Skeletal muscle tissue (tissue), 4 donors: ENCODE results near the gene RAB27B. TPM values are rescaled to one million over a fixed set of nuclear protein-coding genes. Genes with fewer than 3 reads are reported as not detected.
"Not testable (repeated sequence)": the region's sequence is repeated elsewhere in the genome, so short reads cannot be mapped to it uniquely, and the experiment has no call there.

Source experiments
- H3K27ac ChIP-seq: one replicate; pipeline ENCODE4 v1.7.0; 2013; ENCODE audit warnings: mild to moderate bottlenecking, low read depth, low read length, inconsistent platforms
- H3K27me3 ChIP-seq, 3 donors: one replicate each; pipeline ENCODE4 v1.7.0; 2013; ENCODE audit warnings: low read length in 3 of 3; ENCODE audit not compliant: control insufficient read depth in 3 of 3, insufficient read depth in 3 of 3
- H3K36me3 ChIP-seq, 3 donors: one replicate each; pipeline ENCODE4 v1.7.0; 2013; ENCODE audit warnings: low read length in 3 of 3; ENCODE audit not compliant: control insufficient read depth in 3 of 3, insufficient read depth in 3 of 3
- H3K4me1 ChIP-seq, 3 donors: one replicate each; pipeline ENCODE4 v1.7.0; 2013; ENCODE audit warnings: low read length in 3 of 3, mild to moderate bottlenecking in 3 of 3; ENCODE audit not compliant: control insufficient read depth in 3 of 3, insufficient read depth in 3 of 3
- H3K4me3 ChIP-seq, 3 donors: one replicate each; pipeline ENCODE4 v1.7.0; 2013; ENCODE audit warnings: low read length in 3 of 3
- H3K9ac ChIP-seq, 3 donors: one replicate each; pipeline ENCODE4 v1.7.0; 2013; ENCODE audit warnings: low read length in 3 of 3, mild to moderate bottlenecking in 3 of 3, moderate library complexity in 2 of 3, low read depth in 1 of 3
- H3K9me3 ChIP-seq, 3 donors: one replicate each; pipeline ENCODE4 v1.7.0; 2013; ENCODE audit warnings: low read length in 3 of 3; ENCODE audit not compliant: control insufficient read depth in 3 of 3
- total RNA-seq: library from RNA; depleted of rRNA; stranded (reverse); fragments of >200 nt; gene quantifications from one replicate; pipeline ENCODE4 v1.2.3, GENCODE V29; 2014
- donor health status: Osteomylitis.

The RAB27B gene
- total RNA-seq, 1 donor from 2014 or later, result 1.0 TPM

GRCh38 chr18:54794823-54795222, 33.5 kb upstream of the RAB27B start:
- Histone ChIP-seq H3K4me3 (no peak overlapping the region), H3K9me3 (no peaks in the 10 kb centered on the region), H3K27me3 (no peaks in the 10 kb centered on the region), H3K9ac (no peak overlapping the region), H3K36me3 (no peaks in the 10 kb centered on the region), H3K4me1 (no peaks in the 10 kb centered on the region), H3K27ac (no peak overlapping the region)

GRCh38 chr18:54798186-54798585, 30.1 kb upstream of the RAB27B start:
- no peaks in the 10 kb centered on the region for H3K27me3 ChIP-seq
- no peak overlapping the region for H3K4me3 ChIP-seq
- H3K36me3 ChIP-seq, result no peaks in the 10 kb centered on the region
- H3K4me1 ChIP-seq, result no peaks in the 10 kb centered on the region
- no peak overlapping the region for H3K9ac ChIP-seq
- H3K27ac ChIP-seq, result no peak overlapping the region
- H3K9me3 ChIP-seq, result no peaks in the 10 kb centered on the region

GRCh38 chr18:54801374-54801773, 26.9 kb upstream of the RAB27B start:
- no peak overlapping the region for H3K4me3 ChIP-seq
- no peak overlapping the region for H3K9ac ChIP-seq
- H3K27ac ChIP-seq, result no peak overlapping the region
- no peaks in the 10 kb centered on the region for H3K9me3 ChIP-seq
- no peaks in the 10 kb centered on the region for H3K4me1 ChIP-seq
- no peaks in the 10 kb centered on the region for H3K27me3 ChIP-seq
- no peaks in the 10 kb centered on the region for H3K36me3 ChIP-seq

GRCh38 chr18:54802178-54802577, 26.1 kb upstream of the RAB27B start:
- Histone ChIP-seq H3K4me1 (no peaks in the 10 kb centered on the region), H3K36me3 (no peaks in the 10 kb centered on the region), H3K4me3 (no peak overlapping the region), H3K27me3 (no peaks in the 10 kb centered on the region), H3K9ac (no peak overlapping the region), H3K9me3 (no peaks in the 10 kb centered on the region), H3K27ac (no peak overlapping the region)

GRCh38 chr18:54802686-54803395, 25.4 kb upstream of the RAB27B start:
- Histone ChIP-seq H3K27me3 (no peaks in the 10 kb centered on the region), H3K4me3 (no peak overlapping the region), H3K9me3 (no peaks in the 10 kb centered on the region), H3K27ac (no peak overlapping the region), H3K9ac (no peak overlapping the region), H3K4me1 (no peaks in the 10 kb centered on the region), H3K36me3 (no peaks in the 10 kb centered on the region)

GRCh38 chr18:54805571-54806334, 22.5 kb upstream of the RAB27B start:
- Histone ChIP-seq H3K9me3 (no peaks in the 10 kb centered on the region), H3K27me3 (no peaks in the 10 kb centered on the region), H3K4me3 (no peak overlapping the region), H3K36me3 (no peaks in the 10 kb centered on the region), H3K9ac (no peak overlapping the region), H3K4me1 (no peaks in the 10 kb centered on the region), H3K27ac (no peak overlapping the region)

- no peaks in the 10 kb centered on the region for H3K9me3 ChIP-seq
- H3K4me3 ChIP-seq, result no peak overlapping the region
- H3K27ac ChIP-seq, result no peak overlapping the region
- no peaks in the 10 kb centered on the region for H3K36me3 ChIP-seq
- H3K27me3 ChIP-seq, result no peaks in the 10 kb centered on the region
- H3K4me1 ChIP-seq, result no peaks in the 10 kb centered on the region
- no peak overlapping the region for H3K9ac ChIP-seq
Measured at GRCh38 chr18:54806526-54806925, 21.8 kb upstream of the RAB27B start.

GRCh38 chr18:54807303-54807702, 21.0 kb upstream of the RAB27B start:
- no peaks in the 10 kb centered on the region for H3K9me3 ChIP-seq
- H3K9ac ChIP-seq, result no peak overlapping the region
- H3K36me3 ChIP-seq, result no peaks in the 10 kb centered on the region
- no peaks in the 10 kb centered on the region for H3K27me3 ChIP-seq
- no peaks in the 10 kb centered on the region for H3K4me1 ChIP-seq
- no peak overlapping the region for H3K27ac ChIP-seq
- H3K4me3 ChIP-seq, result no peak overlapping the region

GRCh38 chr18:54810662-54811061, 17.6 kb upstream of the RAB27B start:
- H3K9ac ChIP-seq, H3K9me3 ChIP-seq, H3K36me3 ChIP-seq, H3K27ac ChIP-seq, H3K27me3 ChIP-seq, H3K4me3 ChIP-seq, H3K4me1 ChIP-seq: not testable (repeated sequence)

GRCh38 chr18:54812885-54813284, 15.4 kb upstream of the RAB27B start:
- Histone ChIP-seq H3K4me3 (no peak overlapping the region), H3K9ac (no peak overlapping the region), H3K27ac (no peak overlapping the region), H3K27me3 (no peaks in the 10 kb centered on the region), H3K4me1 (no peaks in the 10 kb centered on the region), H3K36me3 (no peaks in the 10 kb centered on the region), H3K9me3 (no peaks in the 10 kb centered on the region)
